GM15510 (cell line): ENCODE results near the gene ITGAV.

Source experiments
- POLR2A ChIP-seq: IDR thresholded peaks from 3 replicates; pipeline ENCODE4 v1.6.1; 2011; ENCODE audit warnings: borderline replicate concordance; ENCODE audit not compliant: insufficient read length; ENCODE audit errors: extremely low read depth

The ITGAV gene

GRCh38 chr2:186653511-186653910 is 63.7 kb downstream of the ITGAV start:
- no peak for TF ChIP-seq POLR2A

- no peak for TF ChIP-seq POLR2A
These were observed 69.5 kb downstream of the ITGAV start for GRCh38 chr2:186659383-186659782.

- no peak for TF ChIP-seq POLR2A
These were observed 74.7 kb downstream of the ITGAV start for GRCh38 chr2:186664385-186665043.

GRCh38 chr2:186669146-186669545 is 79.3 kb downstream of the ITGAV start:
- no peak for TF ChIP-seq POLR2A

GRCh38 chr2:186670831-186671230 is 81.0 kb downstream of the ITGAV start:
- no peak for TF ChIP-seq POLR2A

GRCh38 chr2:186675380-186675779 is 85.5 kb downstream of the ITGAV start:
- TF ChIP-seq POLR2A: no peak

- TF ChIP-seq POLR2A: no peak
These were observed 93.5 kb downstream of the ITGAV start for GRCh38 chr2:186683341-186683740.

GRCh38 chr2:186687807-186688211 is 98.0 kb downstream of the ITGAV start:
- TF ChIP-seq POLR2A: no peak

GRCh38 chr2:186688813-186689212 is 99.0 kb downstream of the ITGAV start:
- no peak for TF ChIP-seq POLR2A

- no peak for TF ChIP-seq POLR2A
These were observed 100.9 kb downstream of the ITGAV start for GRCh38 chr2:186690786-186691185.

- no peak for TF ChIP-seq POLR2A
These were observed 101.4 kb downstream of the ITGAV start for GRCh38 chr2:186691231-186691630.

- no peak for TF ChIP-seq POLR2A
These were observed 102.0 kb downstream of the ITGAV start for GRCh38 chr2:186691900-186692299.

GRCh38 chr2:186693446-186693832 is 103.6 kb downstream of the ITGAV start:
- no peak for TF ChIP-seq POLR2A

GRCh38 chr2:186695081-186695756 is 105.4 kb downstream of the ITGAV start:
- TF ChIP-seq POLR2A: no peak

- TF ChIP-seq POLR2A: no peak
These were observed 106.4 kb downstream of the ITGAV start for GRCh38 chr2:186696290-186696689.

- TF ChIP-seq POLR2A: no peak
These were observed 106.9 kb downstream of the ITGAV start for GRCh38 chr2:186696804-186697203.
